Keratinocyte (primary cell): ENCODE results near the gene ALKAL2. TPM values are rescaled to one million over a fixed set of nuclear protein-coding genes. Genes with fewer than 3 reads are reported as not detected.

Source experiments
- DNase-seq: peaks from one replicate; pipeline ENCODE4 v3.0.0-alpha.2; 2011; ENCODE audit warnings: low read depth, missing footprints, low spot score
- FAIRE-seq: peaks from 2 replicates; lab custom pipeline; 2011; peaks lifted over from hg19 to GRCh38; lab: Jason Lieb, UNC
- H2AFZ ChIP-seq: 2 replicates; pipeline ENCODE4 v1.6.0; 2012; ENCODE audit warnings: low read length, control low read depth, inconsistent platforms; ENCODE audit not compliant: control insufficient read depth
- H3K27ac ChIP-seq: 2 replicates; pipeline ENCODE4 v1.5.1; 2011; ENCODE audit warnings: low read length; ENCODE audit not compliant: control insufficient read depth, insufficient read depth
- H3K27me3 ChIP-seq: 3 replicates; pipeline ENCODE4 v1.6.0; 2011; ENCODE audit warnings: low read length; ENCODE audit not compliant: control insufficient read depth, insufficient read depth; ENCODE audit errors: extremely low read depth
- H3K36me3 ChIP-seq, 2 experiments: 2 replicates in 1 of 2; 3 replicates in 1 of 2; pipeline ENCODE4 v1.5.1; 2011; ENCODE audit warnings: low read length in 2 of 2, mild to moderate bottlenecking in 1 of 2; ENCODE audit not compliant: control insufficient read depth in 2 of 2, insufficient read depth in 2 of 2; ENCODE audit errors: extremely low read depth in 1 of 2
- H3K4me1 ChIP-seq: 3 replicates; pipeline ENCODE4 v1.5.1; 2011; ENCODE audit warnings: low read length; ENCODE audit not compliant: control insufficient read depth, insufficient read depth; ENCODE audit errors: extremely low read depth
- H3K4me2 ChIP-seq: 3 replicates; pipeline ENCODE4 v1.6.0; 2011; ENCODE audit warnings: low read depth, low read length; ENCODE audit not compliant: control insufficient read depth, insufficient read depth; ENCODE audit errors: extremely low read depth
- H3K4me3 ChIP-seq, 3 experiments: fragments of 200-600 bp in 1 of 3; sonication (generic) in 1 of 3; 2 replicates in 2 of 3; 3 replicates in 1 of 3; pipeline ENCODE4 v1.5.1; 2011 to 2016; ENCODE audit warnings: low read length in 3 of 3, mild to moderate bottlenecking in 3 of 3, control low read depth in 2 of 3, inconsistent platforms in 1 of 3, low read depth in 1 of 3, mixed read lengths in 1 of 3, mixed run types in 1 of 3, moderate library complexity in 1 of 3; ENCODE audit not compliant: control insufficient read depth in 2 of 3, insufficient read depth in 2 of 3; ENCODE audit errors: extremely low read depth in 1 of 3
- H3K79me2 ChIP-seq: 2 replicates; pipeline ENCODE4 v1.6.0; 2012; ENCODE audit warnings: low read length; ENCODE audit not compliant: control insufficient read depth, insufficient read depth
- H3K9ac ChIP-seq: 3 replicates; pipeline ENCODE4 v1.6.0; 2011; ENCODE audit warnings: low read length; ENCODE audit not compliant: control insufficient read depth, insufficient read depth; ENCODE audit errors: extremely low read depth
- H3K9me1 ChIP-seq: 3 replicates; pipeline ENCODE4 v1.6.0; 2011; ENCODE audit warnings: low read length; ENCODE audit not compliant: control insufficient read depth, insufficient read depth; ENCODE audit errors: extremely low read depth
- H3K9me3 ChIP-seq: 2 replicates; pipeline ENCODE4 v1.5.1; 2012; ENCODE audit warnings: low read depth, low read length; ENCODE audit not compliant: control insufficient read depth
- H4K20me1 ChIP-seq: 3 replicates; pipeline ENCODE4 v1.6.0; 2011; ENCODE audit warnings: low read length; ENCODE audit not compliant: control insufficient read depth, insufficient read depth; ENCODE audit errors: extremely low read depth
- CTCF ChIP-seq, 3 experiments: IDR thresholded peaks in 1 of 3; conservative IDR thresholded peaks in 1 of 3; optimal IDR thresholded peaks in 1 of 3; 2 replicates in 2 of 3; 3 replicates in 1 of 3; pipeline versions ENCODE3 to v1.5.1; 2011; ENCODE audit warnings: low read length in 3 of 3, mild to moderate bottlenecking in 3 of 3, moderate library complexity in 2 of 3, control low read depth in 1 of 3, inconsistent platforms in 1 of 3; ENCODE audit not compliant: insufficient read depth in 2 of 3; ENCODE audit errors: extremely low read depth in 1 of 3
- EZH2 ChIP-seq: IDR thresholded peaks from one replicate; pipeline ENCODE4 v1.6.1; 2012; ENCODE audit warnings: inconsistent platforms, mild to moderate bottlenecking, low read length, moderate library complexity
- dilution Hi-C: fragments of 300-500 bp; cut with MboI; formaldehyde crosslinking; loops from one replicate; pipeline ENCODE4 v1.7.0; 2020; ENCODE audit warnings: low sequenced_read_pairs; ENCODE audit not compliant: extremely low pct_ligation_motif_present
- polyA plus RNA-seq, 5 experiments: library from polyadenylated mRNA; depleted of rRNA in 3 of 5; stranded (reverse) in 3 of 5; stranded (forward) in 1 of 5; unstranded in 1 of 5; fragments of >200 nt; gene quantifications; 1 replicate in 1 of 5; 2 replicates in 3 of 5; 3 replicates in 1 of 5; pipeline versions ENCODE4 v1.2.1 to v1.2.3, GENCODE V29; 2011 to 2012; ENCODE audit warnings: missing spikeins in 2 of 5, low read depth in 1 of 5, low replicate concordance in 1 of 5

ALKAL2 gene
- polyA plus RNA-seq, 1 donor (not counting 4 experiments of a cell fraction or from before 2014, with no cell fraction given): not detected

GRCh38 chr2:279366-279765, 8.5 kb downstream of the ALKAL2 start:
- Histone ChIP-seq H3K4me2 (no peak overlapping the region), H3K27ac (no peak overlapping the region), H3K9me3 (no peaks in the 10 kb centered on the region), H3K36me3 (peaks cover 14 to 21% of the 10 kb centered on the region in 2 experiments), H3K4me3 (no peak overlapping the region), H3K79me2 (peaks cover 24% of the 10 kb centered on the region), H3K27me3 (no peaks in the 10 kb centered on the region), H2AFZ (no peak overlapping the region), H3K4me1 (no peaks in the 10 kb centered on the region), H4K20me1 (peaks cover 2% of the 10 kb centered on the region), H3K9ac (no peak overlapping the region), H3K9me1 (no peaks in the 10 kb centered on the region)
- FAIRE-seq: no peak
- dilution Hi-C loops: no loop called here
- DNase-seq: no peak
- no peak for TF ChIP-seq CTCF (optimal IDR thresholded peaks at IDR 0.05 in 1 of 3, IDR thresholded peaks at IDR 0.05 in 1 of 3, conservative IDR thresholded peaks at IDR 0.05 in 1 of 3; ENCODE audit: extremely low read depth in 1 of 3, insufficient read depth in 2 of 3, low read length in 3 of 3)
- no peak for TF ChIP-seq EZH2

- H3K27ac ChIP-seq: no peak overlapping the region
- H3K4me2 ChIP-seq: no peak overlapping the region
- H3K4me3 ChIP-seq: no peak overlapping the region
- dilution Hi-C loops: no loop called here
- H4K20me1 ChIP-seq: peaks cover 2% of the 10 kb centered on the region
- no peak overlapping the region for H3K9ac ChIP-seq
- H3K27me3 ChIP-seq: no peaks in the 10 kb centered on the region
- H3K9me3 ChIP-seq: no peaks in the 10 kb centered on the region
- H2AFZ ChIP-seq: no peak overlapping the region
- DNase-seq (no peak), FAIRE-seq (no peak)
- no peaks in the 10 kb centered on the region for H3K4me1 ChIP-seq
- no peaks in the 10 kb centered on the region for H3K9me1 ChIP-seq
- peaks cover 29% of the 10 kb centered on the region for H3K79me2 ChIP-seq
- peaks cover 14 to 21% of the 10 kb centered on the region in 2 experiments for H3K36me3 ChIP-seq
- no peak for TF ChIP-seq EZH2
- TF ChIP-seq CTCF (optimal IDR thresholded peaks at IDR 0.05 in 1 of 3, IDR thresholded peaks at IDR 0.05 in 1 of 3, conservative IDR thresholded peaks at IDR 0.05 in 1 of 3; ENCODE audit: extremely low read depth in 1 of 3, insufficient read depth in 2 of 3, low read length in 3 of 3): no peak
These were observed 9.0 kb downstream of the ALKAL2 start for GRCh38 chr2:278927-279320.
